Hepatocyte (in vitro differentiated cells): Measurements from ENCODE around the gene CABP4. TPM values are rescaled to one million over a fixed set of nuclear protein-coding genes. Genes with fewer than 3 reads are reported as not detected.

Experiments
- DNase-seq: peaks from one replicate; pipeline ENCODE4 v3.0.0-alpha.2; 2016; ENCODE audit warnings: low spot score
- H2AFZ ChIP-seq: fragments of 200-600 bp; sonication (generic); 2 replicates; pipeline ENCODE4 v1.6.0; 2016; ENCODE audit warnings: antibody characterized with exemption, mild to moderate bottlenecking
- H3K27ac ChIP-seq: fragments of 200-600 bp; sonication (generic); 2 replicates; pipeline ENCODE4 v1.5.1; 2016; ENCODE audit warnings: mild to moderate bottlenecking
- H3K27me3 ChIP-seq: fragments of 200-600 bp; sonication (generic); 2 replicates; pipeline ENCODE4 v1.6.1; 2016
- H3K36me3 ChIP-seq: fragments of 200-600 bp; sonication (generic); replicated peaks from 2 replicates; pipeline ENCODE4 v1.5.1; 2016; ENCODE audit warnings: low read depth; ENCODE audit not compliant: insufficient read depth
- H3K4me1 ChIP-seq: fragments of 200-600 bp; sonication (generic); 2 replicates; pipeline ENCODE4 v1.5.1; 2016; ENCODE audit warnings: mild to moderate bottlenecking, moderate library complexity; ENCODE audit not compliant: insufficient read depth
- H3K4me2 ChIP-seq: fragments of 200-600 bp; sonication (generic); 2 replicates; pipeline ENCODE4 v1.6.0; 2016
- H3K4me3 ChIP-seq: fragments of 200-600 bp; sonication (generic); 2 replicates; pipeline ENCODE4 v1.5.1; 2016; ENCODE audit warnings: mild to moderate bottlenecking
- H3K79me2 ChIP-seq: fragments of 200-600 bp; sonication (generic); 2 replicates; pipeline ENCODE4 v1.6.0; 2017; ENCODE audit warnings: mild to moderate bottlenecking
- H3K9me2 ChIP-seq: fragments of 200-600 bp; sonication (generic); replicated peaks from 2 replicates; pipeline ENCODE4 v1.6.0; 2017; ENCODE audit warnings: mild to moderate bottlenecking; ENCODE audit not compliant: insufficient read depth
- H3K9me3 ChIP-seq: fragments of 200-600 bp; sonication (generic); 2 replicates; pipeline ENCODE4 v1.5.1; 2016; ENCODE audit warnings: low read depth, mild to moderate bottlenecking
- H4K20me1 ChIP-seq: fragments of 200-600 bp; sonication (generic); 2 replicates; pipeline ENCODE4 v1.6.0; 2016; ENCODE audit warnings: mild to moderate bottlenecking; ENCODE audit not compliant: insufficient read depth, poor library complexity, severe bottlenecking
- CTCF ChIP-seq: fragments of 200-600 bp; sonication (generic); IDR thresholded peaks from 2 replicates; pipeline ENCODE4 v1.5.1; 2016; ENCODE audit warnings: antibody characterized with exemption, mild to moderate bottlenecking; ENCODE audit not compliant: poor library complexity
- EZH2 ChIP-seq: fragments of 200-600 bp; sonication (generic); IDR thresholded peaks from 2 replicates; pipeline ENCODE4 v1.6.1; 2016; ENCODE audit warnings: antibody characterized with exemption, mild to moderate bottlenecking, borderline replicate concordance
- EZH2phosphoT487 ChIP-seq: fragments of 200-600 bp; sonication (generic); IDR thresholded peaks from one replicate; pipeline ENCODE4 v1.6.1; 2018; ENCODE audit warnings: antibody characterized with exemption, mild to moderate bottlenecking, low read depth, moderate library complexity; ENCODE audit not compliant: unreplicated experiment, severe bottlenecking
- WGBS: methylation state at CpG from one replicate; pipeline ENCODE4 v1.1.6; 2016; ENCODE audit warnings: low lambda C conversion rate; ENCODE audit errors: missing lambda C conversion rate; 5-methylcytosine and 5-hydroxymethylcytosine counted together
- polyA plus RNA-seq: library from polyadenylated mRNA; unstranded; fragments of >200 nt; fragmentation: Nextera tagmentation; extraction: Ambion mirVana; gene quantifications from 2 replicates; pipeline ENCODE4 v1.2.1, GENCODE V29; 2016
- total RNA-seq: library from RNA; depleted of rRNA; stranded (reverse); fragments of >200 nt; gene quantifications from 2 replicates; pipeline ENCODE4 v1.2.3, GENCODE V29; 2014

Gene CABP4
- total and polyA plus RNA-seq, 2 experiments from 2014 or later, result not detected

- no peak overlapping the region for H3K4me2 ChIP-seq
- H3K27ac ChIP-seq, result no peak overlapping the region
- H3K4me1 ChIP-seq, result peaks cover 16% of the 10 kb centered on the region
- 89% methylated on average over 5 of the region's 5 CpGs for WGBS
- H3K27me3 ChIP-seq, result no peaks in the 10 kb centered on the region
- H2AFZ ChIP-seq, result no peak overlapping the region
- DNase-seq, result no peak
- no peaks in the 10 kb centered on the region for H3K36me3 ChIP-seq
- H3K9me2 ChIP-seq, result no peaks in the 10 kb centered on the region
- no peaks in the 10 kb centered on the region for H3K9me3 ChIP-seq
- no peaks in the 10 kb centered on the region for H4K20me1 ChIP-seq
- peaks cover 21% of the 10 kb centered on the region for H3K79me2 ChIP-seq
- no peak for TF ChIP-seq CTCF
- TF ChIP-seq EZH2phosphoT487, result no peak
- no peak for TF ChIP-seq EZH2
- no peak overlapping the region for H3K4me3 ChIP-seq
Observed at GRCh38 chr11:67445515-67445914, 9.6 kb upstream of the CABP4 start.

GRCh38 chr11:67448220-67448609, 6.9 kb upstream of the CABP4 start:
- H3K9me3 ChIP-seq, result no peaks in the 10 kb centered on the region
- H3K9me2 ChIP-seq, result no peaks in the 10 kb centered on the region
- DNase-seq, result no peak
- H3K27ac ChIP-seq, result no peak overlapping the region
- H3K79me2 ChIP-seq, result peaks cover 6% of the 10 kb centered on the region
- H3K4me3 ChIP-seq, result no peak overlapping the region
- 97% methylated on average over 7 of the region's 7 CpGs for WGBS
- no peaks in the 10 kb centered on the region for H3K27me3 ChIP-seq
- TF ChIP-seq CTCF, result no peak
- no peak for TF ChIP-seq EZH2phosphoT487
- TF ChIP-seq EZH2, result no peak
- no peaks in the 10 kb centered on the region for H3K36me3 ChIP-seq
- H2AFZ ChIP-seq, result no peak overlapping the region
- H3K4me1 ChIP-seq, result peaks cover 10% of the 10 kb centered on the region
- no peaks in the 10 kb centered on the region for H4K20me1 ChIP-seq
- no peak overlapping the region for H3K4me2 ChIP-seq

- no peak overlapping the region for H2AFZ ChIP-seq
- H3K27ac ChIP-seq, result no peak overlapping the region
- TF ChIP-seq EZH2 (no peak), CTCF (no peak)
- peaks cover 6% of the 10 kb centered on the region for H3K4me1 ChIP-seq
- no peak overlapping the region for H3K4me3 ChIP-seq
- no peak for DNase-seq
- H3K27me3 ChIP-seq, result no peaks in the 10 kb centered on the region
- H4K20me1 ChIP-seq, result no peaks in the 10 kb centered on the region
- H3K9me3 ChIP-seq, result no peaks in the 10 kb centered on the region
- 84% methylated on average over 9 of the region's 9 CpGs for WGBS
- no peaks in the 10 kb centered on the region for H3K36me3 ChIP-seq
- no peak overlapping the region for H3K4me2 ChIP-seq
- H3K79me2 ChIP-seq, result peaks cover 5% of the 10 kb centered on the region
- no peaks in the 10 kb centered on the region for H3K9me2 ChIP-seq
Observed at GRCh38 chr11:67449116-67449844, 5.9 kb upstream of the CABP4 start.
